AML-193 (cell line): ENCODE measurements around the gene SCARF1.

ENCODE experiments used
- DNase-seq, 2 experiments: peaks; one replicate each; lab custom pipeline; 2025; lab: John Stamatoyannopoulos, UW

SCARF1 gene

DNA sequence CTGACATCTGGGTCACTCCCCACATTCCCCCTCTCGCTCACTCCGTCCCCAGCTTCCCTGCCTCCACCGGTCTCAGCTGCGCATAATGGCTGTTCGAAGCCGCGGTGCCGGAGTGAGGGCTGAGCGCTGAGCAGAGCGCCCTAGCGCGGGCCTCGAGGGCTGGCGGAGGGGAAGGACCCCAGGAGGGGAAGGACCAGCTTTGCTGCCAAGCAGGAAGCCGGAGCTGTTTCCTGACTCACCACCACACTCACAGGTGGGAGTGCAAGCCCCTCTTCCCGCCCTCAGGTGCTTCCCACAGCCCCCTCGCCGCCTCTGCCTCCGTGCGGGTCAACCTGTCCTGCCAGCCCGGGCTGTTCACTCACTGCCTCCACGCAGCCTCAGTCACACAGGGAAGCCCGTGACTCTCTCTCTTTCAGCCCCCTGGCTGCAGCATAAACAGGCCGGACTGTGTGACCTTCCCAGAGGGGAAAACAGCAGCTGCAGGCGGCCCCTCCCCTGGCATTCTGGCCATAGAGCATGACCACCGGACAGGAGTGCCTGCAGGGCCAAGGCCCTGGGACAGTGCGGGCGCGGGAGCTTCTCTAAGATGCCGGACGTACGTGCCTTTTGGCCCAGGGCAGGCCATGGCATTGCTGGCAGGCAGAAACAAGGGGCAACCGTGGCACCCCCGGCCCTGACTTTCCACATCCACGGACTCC is 40.6 kb downstream of the SCARF1 start:
- DNase-seq: no peak

DNA sequence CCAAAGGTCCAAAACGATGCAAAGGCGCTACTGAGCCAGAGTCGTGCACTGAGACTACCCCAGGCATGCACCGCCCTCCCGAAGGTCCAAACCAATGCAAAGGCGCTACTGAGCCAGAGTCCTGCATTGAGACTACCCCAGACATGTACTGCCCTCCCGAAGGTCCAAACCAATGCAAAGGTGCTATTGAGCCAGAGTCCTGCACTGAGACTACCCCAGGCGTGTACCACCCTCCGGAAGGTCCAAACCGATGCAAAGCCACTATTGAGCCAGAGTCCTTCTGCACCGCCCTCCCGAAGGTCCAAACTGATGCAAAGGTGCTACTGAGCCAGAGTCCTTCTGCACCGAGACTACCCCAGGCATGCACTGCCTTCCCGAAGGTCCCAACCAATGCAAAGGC is 44.0 kb downstream of the SCARF1 start:
- DNase-seq: no peak

DNA sequence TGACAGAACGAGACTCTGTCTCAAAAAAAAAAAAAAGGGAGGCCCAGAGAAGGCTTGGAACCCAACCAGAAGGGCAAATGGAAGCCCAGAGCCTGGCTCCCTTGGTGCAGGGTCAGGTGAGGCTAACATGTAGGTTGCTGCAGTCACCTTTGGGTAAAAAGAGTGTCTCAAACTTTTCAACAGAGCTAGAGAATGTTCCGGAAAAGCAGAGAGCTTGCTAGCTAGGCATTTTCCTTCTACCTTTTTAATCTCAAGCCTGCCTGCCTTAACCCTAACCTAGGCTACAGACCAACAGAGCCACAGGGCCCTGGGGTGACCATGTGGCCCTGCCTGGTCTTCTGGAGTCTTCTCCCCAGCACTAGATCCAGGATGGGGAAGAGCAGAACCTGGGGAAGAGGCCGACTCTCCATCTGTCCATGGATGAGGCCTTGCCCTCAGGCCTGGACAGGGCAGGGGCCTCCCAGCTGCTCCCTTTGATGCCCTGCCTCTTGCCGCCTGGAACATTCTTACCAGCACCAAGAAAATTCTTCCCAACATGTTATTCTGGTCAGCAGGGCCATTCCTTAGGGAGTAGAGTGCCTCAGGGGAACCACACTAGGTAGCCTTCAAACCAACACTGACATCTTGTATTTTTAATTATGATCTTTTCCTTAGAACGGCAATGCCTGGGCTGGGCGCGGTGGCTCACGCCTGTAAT is 47.0 kb downstream of the SCARF1 start:
- DNase-seq: no peak

DNA sequence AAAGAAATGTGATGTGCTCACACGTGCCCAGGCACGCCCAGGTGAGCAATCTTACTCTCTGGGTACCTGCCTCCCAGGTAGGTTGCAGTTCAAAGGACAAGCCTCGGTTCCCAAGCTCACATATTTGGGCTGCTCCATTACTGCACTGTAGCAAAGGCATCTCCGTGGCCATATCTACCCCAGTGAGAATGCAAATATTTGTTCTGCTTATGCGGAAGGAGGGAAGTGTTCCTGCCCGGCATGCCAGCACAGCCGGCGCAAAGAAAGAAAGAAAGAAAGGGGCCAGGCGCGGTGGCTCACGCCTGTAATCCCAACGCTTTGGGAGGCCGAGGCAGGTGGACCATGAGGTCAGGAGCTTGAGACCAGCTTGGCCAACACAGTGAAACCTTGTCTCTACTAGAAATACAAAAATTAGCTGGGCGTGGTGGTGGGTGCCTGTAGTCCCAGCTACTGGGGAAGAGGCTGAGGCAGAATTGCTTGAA is 47.6 kb downstream of the SCARF1 start:
- no peak for DNase-seq

- DNase-seq: no peak
Observed at GRCh38 chr17:1593630-1593931, 52.0 kb downstream of the SCARF1 start.

DNA sequence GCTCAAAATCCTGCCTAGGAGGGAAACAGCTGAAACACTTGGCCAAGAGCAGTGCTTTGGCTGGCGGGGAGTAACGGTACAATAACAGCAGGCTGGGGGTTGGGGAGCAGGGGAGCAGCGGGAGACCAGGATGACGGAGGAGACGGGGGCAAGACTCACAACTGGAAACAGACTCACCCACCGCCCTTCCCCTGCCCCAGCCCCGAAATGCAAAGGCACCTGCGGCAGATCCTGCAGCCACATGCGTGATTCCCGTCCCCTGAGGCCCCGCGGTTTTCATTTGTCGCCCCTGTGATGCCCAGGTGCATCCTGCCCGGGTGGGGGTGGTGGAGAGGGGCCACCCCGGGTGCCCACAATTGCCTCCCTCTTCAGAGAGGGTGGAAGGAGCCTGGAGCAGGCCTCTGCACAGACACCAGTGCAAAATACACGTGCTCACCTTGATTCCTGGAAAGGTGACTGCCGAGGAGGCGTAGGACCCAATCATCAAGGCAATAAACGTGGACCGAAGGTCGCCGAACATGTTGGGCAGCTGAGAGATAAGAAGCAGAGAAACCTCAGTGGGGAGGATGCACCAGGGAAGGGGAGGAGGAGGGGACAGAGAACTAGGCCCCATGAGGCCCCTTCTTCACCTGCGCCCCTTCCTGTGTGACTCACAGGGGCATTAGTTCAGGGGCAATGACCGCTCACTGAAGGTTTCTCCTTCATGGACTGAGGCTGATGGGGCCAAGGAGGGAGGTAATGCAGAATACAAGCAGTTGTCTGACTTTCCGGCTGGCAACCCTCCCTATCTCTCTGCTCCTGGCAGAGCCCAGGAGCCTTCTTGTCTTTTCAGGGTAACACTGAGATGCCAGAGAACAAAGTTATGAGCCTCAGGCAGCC is 52.5 kb downstream of the SCARF1 start:
- no peak for DNase-seq

DNA sequence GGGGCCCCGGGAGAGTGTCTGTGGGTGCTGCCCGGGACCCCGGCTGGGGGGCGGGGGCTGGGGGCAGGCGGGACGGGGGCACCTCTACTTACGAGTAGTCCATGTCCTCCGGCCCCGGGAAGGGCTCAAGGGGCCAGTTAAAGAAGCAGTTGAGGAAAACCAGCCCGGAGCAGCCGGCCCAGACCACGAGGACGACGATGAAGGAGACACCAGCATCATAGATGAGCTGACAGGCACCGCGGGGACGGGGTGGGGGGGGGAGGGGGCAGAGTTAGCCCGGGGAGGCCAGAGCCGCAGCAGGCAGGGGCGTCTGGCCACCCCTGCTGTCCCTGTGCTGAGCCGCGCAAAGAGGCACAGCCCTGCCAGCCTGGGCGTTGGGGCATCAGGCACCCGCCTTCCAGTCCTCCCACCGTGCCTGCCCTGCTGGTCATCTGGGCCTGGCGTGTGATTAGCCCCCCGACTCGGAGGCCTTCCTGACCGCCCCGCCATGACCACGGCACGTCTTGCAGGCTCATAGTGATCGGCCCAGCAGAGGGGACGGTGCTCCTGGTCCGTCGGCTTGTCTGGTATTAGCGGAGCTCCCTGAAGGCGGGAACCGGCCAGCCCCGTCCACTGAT is 54.0 kb downstream of the SCARF1 start:
- no peak for DNase-seq

DNA sequence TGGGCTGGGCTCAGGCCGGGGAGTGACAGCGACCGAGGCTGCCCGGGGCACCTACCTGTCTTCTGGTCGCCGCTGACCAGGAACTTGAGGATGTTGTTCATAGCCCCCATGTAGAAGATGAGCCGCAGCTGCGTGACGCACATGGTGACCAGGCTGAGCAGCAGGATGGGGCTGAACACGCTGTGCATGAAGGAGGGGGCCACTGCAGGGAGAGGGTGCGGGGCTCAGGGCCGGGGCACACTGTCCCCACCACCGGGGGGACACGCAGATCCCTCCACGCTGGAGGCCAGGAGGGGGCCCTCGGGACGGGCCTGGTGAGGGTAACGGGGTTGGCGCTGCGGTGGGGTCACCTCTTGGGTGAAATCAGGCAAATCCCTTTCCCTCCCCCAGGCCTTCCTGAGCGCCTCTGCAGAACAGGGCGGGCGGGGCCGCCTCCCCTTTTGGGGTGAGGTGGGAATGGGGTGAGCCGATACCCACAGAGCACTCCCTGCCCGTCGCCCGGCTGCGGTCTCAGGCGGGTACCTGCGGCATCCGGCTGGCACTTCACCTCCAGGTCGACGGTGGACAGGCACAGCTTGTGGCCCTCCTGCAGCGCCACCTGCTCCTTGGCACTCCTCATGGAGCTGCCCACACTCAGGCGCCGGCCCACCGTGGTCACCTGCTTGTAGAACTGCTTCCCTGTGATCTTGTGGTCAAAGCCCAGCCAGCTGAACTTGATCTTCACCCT is 54.6 kb downstream of the SCARF1 start:
- no peak for DNase-seq

- DNase-seq: no peak
Observed at GRCh38 chr17:1590029-1590746, 55.3 kb downstream of the SCARF1 start.

DNA sequence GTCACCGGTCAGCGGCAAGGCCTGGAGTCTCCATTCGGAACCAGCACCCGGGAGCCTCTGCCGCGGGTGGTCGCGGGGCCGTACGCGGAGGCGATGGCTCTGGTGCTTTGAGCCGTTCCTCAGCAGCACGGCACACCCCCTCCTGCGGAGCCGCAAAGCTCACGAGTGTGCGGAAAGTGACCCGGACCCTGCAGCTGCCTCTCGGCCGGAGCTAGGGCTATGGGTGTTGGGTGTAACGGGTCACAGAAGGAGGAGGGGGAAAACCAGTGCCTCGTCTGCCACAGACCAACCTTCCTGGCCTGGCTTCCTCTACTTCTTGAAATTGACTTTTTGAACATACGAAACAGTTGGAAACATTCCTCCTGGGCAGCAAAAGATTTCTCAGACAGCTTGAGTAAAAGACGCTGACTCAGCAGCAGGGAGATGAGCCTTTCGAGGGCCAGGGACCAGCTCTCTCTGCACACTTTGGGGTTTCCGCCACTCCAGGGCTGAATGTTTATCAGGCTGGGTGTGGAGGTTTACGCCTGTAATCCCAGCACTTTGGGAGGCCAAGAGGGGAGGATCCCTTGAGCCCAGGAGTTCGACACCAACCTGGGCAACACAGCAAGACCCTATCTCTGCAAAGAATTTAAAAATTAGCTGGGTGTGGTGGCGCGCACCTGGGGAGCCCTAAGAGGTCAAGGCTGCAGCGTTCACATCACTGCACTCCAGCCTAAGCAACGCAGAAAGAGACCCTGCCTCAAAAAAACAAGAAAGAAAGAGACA is 56.5 kb downstream of the SCARF1 start:
- no peak for DNase-seq

DNA sequence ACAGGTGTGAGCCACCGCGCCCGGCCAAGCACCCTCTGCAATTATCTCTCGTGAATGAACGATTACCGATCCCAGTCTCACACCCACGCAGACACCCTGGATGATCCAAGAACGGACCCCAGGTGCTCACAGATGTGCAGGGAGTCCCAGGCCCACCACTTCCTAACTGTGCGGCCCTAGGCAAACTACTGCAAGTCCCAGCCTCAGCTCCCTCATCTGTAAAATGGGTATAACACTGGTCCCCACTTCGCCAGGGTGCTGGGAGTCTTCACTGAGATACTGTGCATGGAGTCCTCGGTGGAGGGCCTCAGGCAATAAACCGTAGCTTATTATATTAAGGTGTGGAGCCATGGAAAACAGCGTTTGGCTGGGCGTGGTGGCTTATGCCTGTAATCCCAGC is 61.4 kb downstream of the SCARF1 start:
- no peak for DNase-seq
